22Rv1 (cell line): ENCODE data around the gene MLX.

Experiments
- H3K27ac ChIP-seq: fragments of 450-650 bp; 2 replicates; pipeline ENCODE4 v1.5.1; 2017
- ZFX ChIP-seq: fragments of 450-650 bp; IDR thresholded peaks from 2 replicates; pipeline ENCODE4 v1.6.1; 2017; ENCODE audit warnings: antibody characterized with exemption, borderline replicate concordance
- TF ChIP-seq, protein P1 (sequence below): fragments of 450-650 bp; IDR thresholded peaks from 2 replicates; pipeline ENCODE4 v1.5.1; 2017; ENCODE audit warnings: mild to moderate bottlenecking

MLX gene

DNA sequence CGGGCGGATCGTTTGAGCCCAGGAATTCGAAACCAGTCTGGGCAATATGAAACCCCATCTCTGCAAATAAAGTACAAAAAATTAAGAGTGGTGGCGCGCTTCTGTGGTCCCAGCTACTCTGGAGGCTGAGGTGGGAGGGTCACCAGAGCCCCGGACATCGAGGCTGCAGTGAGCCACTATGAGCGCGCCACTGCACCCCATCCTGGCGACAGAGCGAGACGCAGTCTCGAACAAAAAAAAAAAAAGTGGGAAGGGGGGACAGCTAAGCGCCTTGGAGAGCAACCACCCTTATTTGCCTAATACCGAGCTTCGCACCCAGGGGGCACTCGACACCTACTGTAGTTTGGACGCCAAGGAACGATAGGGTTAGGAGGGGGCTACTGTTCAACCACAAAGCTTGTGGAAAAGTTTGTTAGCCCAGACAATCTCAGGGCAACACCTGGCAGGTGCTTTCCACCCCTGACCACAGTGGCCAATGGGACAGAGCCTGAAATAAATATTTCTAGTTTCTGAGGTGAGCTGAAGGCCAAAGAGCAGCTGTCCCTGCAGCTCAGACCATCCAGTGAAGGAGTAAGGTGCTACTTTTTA, 11.5 kb downstream of the MLX start:
- TF ChIP-seq, protein P1, sequence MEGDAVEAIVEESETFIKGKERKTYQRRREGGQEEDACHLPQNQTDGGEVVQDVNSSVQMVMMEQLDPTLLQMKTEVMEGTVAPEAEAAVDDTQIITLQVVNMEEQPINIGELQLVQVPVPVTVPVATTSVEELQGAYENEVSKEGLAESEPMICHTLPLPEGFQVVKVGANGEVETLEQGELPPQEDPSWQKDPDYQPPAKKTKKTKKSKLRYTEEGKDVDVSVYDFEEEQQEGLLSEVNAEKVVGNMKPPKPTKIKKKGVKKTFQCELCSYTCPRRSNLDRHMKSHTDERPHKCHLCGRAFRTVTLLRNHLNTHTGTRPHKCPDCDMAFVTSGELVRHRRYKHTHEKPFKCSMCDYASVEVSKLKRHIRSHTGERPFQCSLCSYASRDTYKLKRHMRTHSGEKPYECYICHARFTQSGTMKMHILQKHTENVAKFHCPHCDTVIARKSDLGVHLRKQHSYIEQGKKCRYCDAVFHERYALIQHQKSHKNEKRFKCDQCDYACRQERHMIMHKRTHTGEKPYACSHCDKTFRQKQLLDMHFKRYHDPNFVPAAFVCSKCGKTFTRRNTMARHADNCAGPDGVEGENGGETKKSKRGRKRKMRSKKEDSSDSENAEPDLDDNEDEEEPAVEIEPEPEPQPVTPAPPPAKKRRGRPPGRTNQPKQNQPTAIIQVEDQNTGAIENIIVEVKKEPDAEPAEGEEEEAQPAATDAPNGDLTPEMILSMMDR, result peak; percentile 82
- no peak for TF ChIP-seq ZFX
- H3K27ac ChIP-seq, result peak overlapping the region; percentile 89

DNA sequence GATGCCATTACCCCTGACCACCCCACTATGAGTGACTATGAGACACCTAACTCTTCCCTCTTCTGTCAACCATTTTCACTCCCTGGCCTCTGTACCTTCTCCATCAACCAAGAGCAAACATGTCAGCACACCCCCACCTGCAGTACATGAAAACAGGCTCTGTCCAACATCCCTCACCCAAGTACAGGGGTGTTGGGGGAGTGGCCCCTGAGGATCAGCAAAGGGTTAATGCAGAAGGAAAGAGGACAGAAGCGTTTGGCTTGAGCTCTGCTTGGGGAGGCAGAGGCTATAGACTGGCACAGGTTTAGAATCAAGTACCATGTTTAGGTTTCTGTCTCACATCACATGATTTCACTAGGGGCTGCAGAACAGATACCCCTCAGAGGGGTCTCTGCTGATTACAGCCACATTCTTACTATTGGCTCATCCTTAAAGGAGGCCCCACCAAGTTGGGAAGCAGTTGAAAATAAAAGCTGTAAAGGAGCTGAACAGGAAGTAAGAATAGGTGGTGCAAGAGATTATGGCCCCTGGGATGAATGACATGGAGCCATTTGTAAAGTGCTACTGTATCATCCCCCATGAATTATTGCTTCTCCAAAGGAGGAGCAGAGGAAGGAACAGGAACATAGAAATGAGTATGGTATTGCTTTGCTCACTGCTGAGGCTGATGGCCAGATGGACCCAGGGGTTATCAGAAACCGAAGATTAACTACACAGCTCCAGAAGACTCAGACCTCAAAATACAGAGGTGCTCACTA, 13.1 kb downstream of the MLX start:
- TF ChIP-seq, protein P1, result no peak
- no peak for TF ChIP-seq ZFX
- H3K27ac ChIP-seq, result peak overlapping the region; percentile 89

DNA sequence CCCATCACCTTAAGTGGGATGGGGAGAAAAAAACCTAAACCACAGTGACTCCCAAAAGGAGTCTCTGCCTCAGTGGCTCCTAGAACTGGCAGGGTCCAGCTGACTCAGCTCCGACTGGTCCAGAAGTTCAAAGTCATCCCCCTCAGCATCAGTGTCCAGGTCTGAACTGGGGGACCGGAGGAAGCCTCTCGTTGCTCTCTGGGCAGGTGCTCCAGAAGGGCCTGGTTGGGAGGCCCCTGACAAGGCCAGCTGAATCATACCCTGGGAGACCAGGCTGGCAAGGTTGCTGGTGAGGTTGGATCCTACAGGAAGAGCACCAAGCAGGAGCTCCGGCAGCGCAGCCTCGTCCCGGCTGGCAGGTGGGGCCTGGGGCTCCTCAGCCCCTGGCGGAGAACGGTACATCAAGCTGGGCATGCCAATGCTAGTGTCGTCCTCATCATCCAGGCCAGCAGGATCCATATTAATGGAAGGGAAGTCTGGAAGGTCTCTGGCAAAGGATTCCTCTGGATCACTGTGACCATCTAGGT, 14.9 kb downstream of the MLX start:
- no peak overlapping the region for H3K27ac ChIP-seq
- TF ChIP-seq, protein P1, result no peak
- no peak for TF ChIP-seq ZFX

DNA sequence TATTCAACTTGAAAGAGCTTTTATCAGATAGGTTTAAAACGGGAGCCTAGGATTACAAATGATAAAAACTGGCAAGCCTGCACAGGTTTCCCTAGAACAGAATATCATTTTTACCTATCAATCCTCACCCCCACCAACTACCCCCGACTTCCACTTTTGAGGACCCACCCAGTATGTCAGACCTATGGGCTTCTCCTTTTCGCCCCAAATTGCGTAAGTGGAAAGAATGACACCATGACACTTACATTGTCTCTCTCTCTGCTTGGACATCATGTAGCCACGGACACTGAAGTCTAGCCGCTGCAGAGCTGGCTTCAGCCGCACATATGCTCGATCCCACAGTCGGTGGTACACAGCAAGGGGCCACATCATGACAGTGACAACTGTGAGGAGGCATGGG, 18.0 kb downstream of the MLX start:
- H3K27ac ChIP-seq, result no peak overlapping the region
- no peak for TF ChIP-seq ZFX
- TF ChIP-seq, protein P1, result no peak

DNA sequence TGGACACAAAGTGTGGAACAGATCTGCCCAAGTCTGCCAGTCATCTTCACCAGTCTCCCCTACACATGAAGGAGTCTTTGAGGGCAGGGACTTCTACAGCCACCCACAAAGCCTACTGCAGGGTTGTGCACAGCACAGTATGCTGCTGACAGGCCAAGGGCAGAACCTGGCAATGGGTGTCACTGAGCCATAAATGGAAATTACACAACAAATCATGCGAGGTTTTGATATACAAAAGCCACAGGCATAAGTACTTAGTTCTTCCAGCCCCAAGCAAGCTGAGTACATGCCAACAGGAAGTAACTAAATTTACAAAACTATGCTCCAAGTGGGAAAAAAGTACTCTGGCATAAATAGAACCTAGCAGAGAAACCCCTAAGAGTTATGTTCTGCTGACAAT, 18.5 kb downstream of the MLX start:
- H3K27ac ChIP-seq, result no peak overlapping the region
- no peak for TF ChIP-seq ZFX
- TF ChIP-seq, protein P1, result no peak

DNA sequence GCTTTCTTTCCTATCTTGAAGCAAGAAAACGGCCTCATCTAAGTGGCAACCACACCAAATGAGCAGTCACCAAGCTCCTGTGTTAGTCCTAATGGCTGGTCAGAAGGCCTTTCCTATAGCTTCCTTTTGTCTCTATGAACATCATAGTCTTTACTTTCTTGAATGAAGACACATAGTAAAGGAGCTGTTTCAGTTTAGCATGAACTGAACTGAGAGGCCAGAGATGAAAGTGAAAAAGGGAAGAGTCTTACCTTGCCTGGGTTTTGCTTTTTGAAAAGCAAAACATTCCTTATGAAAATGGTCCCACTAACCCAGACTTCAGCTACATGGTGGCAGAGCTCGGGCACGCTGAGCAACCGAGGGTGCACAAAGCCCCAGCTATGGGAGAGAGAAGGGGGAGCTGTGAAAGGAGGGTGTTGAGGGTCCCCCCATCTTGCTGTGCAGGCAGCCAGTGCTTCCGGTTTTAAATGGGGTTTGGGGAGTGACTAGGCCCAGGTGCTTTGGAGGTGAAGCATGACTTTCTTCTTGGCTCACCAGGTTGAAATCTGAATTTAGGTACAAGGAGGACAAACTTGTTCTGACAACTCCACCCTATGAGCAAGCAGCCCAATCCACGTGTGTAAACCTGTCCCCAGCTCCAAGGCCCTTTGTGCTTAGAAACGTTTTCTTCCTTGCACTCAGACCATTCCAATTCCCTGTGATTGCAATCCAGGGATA, 19.8 kb downstream of the MLX start:
- peak overlapping the region; percentile 64 for H3K27ac ChIP-seq
- TF ChIP-seq, protein P1, result no peak
- TF ChIP-seq ZFX, result no peak

DNA sequence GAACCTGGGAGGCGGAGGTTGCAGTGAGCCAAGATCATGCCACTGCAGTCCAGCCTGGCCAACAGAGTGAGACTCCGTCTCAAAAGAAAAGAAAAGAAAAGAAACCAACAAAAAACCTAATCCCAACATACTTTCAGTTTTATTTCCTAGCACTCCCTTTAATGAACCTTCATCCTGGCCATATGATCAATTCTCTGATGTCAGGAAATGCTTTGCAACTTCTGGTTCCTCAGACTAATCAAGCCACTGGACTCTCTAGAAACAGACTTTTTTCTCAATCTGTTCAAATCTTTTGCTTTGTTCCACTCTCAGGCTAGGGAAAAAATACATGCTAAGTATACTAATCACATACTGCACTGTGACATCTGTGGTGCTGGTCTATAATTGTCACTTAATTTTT, 24.0 kb downstream of the MLX start:
- H3K27ac ChIP-seq, result no peak overlapping the region
- TF ChIP-seq, protein P1, result no peak
- TF ChIP-seq ZFX, result no peak
